Stimulated activated CD8-positive, alpha-beta memory T cell treated with anti-CD3 and anti-CD28 coated beads, Interleukin-4, amount 100 ng/mL, for 4 hours (primary cell): Measurements from ENCODE around the gene TGM5.
"Not testable (repeated sequence)": the region's sequence is repeated elsewhere in the genome, so short reads cannot be mapped to it uniquely, and the experiment has no call there.

Source experiments
- DNase-seq, 2 donors: peaks; one replicate each; pipeline ENCODE4 v3.0.0-alpha.2; 2020; ENCODE audit warnings: low read depth in 2 of 2, low spot score in 1 of 2

TGM5 gene

DNA sequence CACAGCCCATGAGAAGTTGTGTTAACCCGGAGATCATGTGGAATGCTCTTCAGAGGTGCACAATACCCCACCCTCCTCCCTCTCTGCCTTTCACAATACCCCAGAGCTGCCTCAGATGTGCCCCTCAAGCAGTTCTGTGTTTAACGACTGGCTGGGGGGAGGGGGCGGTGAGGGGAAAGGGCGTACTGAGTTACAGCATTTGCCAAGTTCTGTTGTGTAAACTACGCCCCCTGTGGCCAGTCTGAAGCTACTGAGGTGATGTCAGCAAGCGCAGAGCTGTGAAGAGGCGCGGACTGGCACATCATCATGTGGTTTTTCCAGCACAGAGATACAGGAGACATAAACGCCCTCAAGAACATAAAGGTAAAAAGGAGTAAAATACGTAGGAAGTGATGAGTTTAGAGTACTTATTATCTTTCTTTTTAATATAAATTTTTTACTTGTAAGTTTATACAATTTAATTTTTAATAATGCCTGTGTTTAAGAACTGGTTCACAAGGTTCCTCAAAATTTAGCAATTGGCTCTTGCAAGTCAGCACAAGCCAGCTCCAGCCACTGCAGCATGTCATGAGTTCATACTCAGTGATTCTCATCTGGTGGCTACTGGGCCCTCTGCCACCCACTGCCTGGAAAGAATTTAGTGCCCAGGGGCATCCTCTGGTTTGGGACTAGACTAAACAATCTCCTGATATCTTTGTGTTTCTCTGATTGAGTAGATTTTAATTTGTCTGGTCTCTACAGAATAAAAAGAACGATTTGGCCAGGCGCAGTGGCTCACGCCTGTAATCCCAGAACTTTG lies 47.6 kb downstream of the TGM5 start:
- no peak for DNase-seq

DNA sequence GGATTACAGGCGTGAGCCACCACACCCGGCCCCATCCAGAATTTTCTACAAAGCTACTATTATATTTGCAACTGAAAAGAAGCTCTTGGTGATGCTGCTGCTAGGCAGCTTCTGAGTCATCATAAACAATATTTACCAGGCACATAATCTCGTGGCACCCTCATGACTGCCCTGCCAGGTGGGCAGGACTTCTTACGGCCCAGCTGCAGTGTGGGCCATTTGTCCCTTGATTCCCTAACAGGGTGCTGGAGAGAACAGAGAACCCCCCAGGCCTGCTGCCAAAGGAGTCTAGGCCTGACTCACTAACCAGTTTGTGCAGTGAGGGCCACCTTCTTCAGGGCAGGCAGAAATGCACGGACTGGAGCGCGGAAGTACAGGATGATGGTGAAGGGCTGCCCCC lies 50.8 kb downstream of the TGM5 start:
- no peak for DNase-seq

GRCh38 chr15:43214592-43215295 lies 52.0 kb downstream of the TGM5 start:
- DNase-seq = no peak

- no peak for DNase-seq
Measured at GRCh38 chr15:43214169-43214568, 52.6 kb downstream of the TGM5 start.

- no peak for DNase-seq
Measured at GRCh38 chr15:43213466-43213865, 53.3 kb downstream of the TGM5 start.

- no peak for DNase-seq
Measured at GRCh38 chr15:43212951-43213350, 53.8 kb downstream of the TGM5 start.

DNA sequence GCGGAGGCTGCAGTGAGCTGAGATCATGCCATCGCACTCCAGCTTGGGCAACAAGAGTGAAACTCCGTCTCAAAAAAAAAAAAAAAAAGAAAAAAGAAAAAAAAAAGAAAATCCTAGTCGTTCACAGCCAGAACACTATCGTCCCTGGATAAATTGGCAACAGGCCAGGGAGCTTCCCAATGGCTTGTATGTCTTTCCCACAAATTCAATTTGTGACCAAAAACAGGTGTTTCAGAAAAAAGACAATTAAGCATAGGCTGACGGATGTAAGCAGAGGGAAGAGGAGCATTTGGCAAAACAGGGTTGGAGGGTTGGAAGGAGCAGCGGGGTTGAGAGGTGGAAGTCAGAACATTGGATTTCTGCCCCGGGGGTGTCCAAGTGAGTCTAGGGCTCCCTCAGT lies 54.4 kb downstream of the TGM5 start:
- DNase-seq = no peak

- no peak for DNase-seq
Measured at GRCh38 chr15:43211224-43211735, 55.4 kb downstream of the TGM5 start.

- DNase-seq = no peak
Measured at GRCh38 chr15:43210807-43211206, 55.9 kb downstream of the TGM5 start.

- DNase-seq = no peak
Measured at GRCh38 chr15:43210172-43210745, 56.5 kb downstream of the TGM5 start.

- DNase-seq = no peak
Measured at GRCh38 chr15:43209059-43209824, 57.5 kb downstream of the TGM5 start.

DNA sequence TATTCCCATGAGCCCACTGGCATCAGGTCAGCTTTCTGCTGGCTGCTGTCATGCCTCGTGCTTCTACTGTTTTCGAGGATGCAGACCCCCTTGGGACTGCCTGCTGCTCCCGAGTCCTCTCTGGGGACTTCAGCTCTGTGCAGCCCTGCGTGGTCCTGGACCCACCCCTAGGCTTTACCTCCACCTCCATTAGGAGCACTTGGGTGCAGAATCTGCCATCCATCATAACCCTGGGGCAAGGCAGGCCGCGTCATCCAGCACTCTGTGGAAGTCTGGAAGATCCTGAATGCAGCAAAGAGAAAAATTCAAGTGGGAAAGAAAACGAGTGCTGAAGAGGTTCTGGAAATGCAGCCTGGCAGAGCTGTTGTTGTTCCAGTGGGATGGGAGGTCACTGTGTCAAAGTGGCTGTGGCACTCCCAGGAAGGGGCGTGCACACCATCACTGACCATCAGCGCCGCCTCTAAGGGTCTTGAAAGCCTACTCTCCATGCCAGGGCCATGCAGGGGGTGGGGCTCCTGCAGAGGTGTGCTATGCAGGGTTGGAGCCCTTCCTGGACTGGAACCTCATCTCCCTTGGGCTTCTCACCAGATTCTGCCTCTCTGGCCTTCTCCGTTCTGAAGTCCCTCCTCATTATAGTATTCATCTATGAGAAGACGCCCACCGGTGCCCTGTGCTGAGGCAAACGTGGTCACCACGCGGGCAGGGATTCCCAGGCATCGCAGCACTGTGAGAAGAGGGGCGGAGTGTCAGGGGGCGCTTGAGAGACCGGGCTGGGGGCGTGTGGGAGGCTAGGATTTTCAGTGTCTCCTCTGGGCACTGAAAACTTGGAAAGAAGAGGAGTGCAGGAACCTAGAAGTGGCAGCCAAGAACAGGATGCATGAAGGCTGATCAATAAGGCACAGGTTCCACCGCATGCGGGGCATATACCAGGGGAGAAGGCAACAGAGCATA lies 58.4 kb downstream of the TGM5 start:
- DNase-seq = no peak

DNA sequence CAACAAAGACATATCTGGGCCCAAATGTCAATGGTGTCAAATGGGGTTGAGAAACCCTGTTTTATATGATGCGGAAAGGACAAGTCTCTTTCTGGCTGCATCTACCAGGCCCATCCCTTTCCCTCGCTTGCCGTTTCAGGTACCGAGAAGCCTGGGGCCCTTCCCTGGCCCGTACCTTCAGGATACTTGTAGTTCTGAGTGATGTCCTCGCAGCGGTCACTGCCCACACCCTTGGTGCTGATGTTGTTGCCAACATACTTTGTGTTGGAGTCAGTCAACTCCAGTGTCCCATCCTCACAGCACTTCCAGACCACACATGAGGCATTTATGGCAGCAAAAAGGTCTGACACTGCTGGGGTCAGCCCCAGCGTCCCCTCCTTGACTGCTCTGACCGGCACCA lies 59.7 kb downstream of the TGM5 start:
- DNase-seq = no peak

DNA sequence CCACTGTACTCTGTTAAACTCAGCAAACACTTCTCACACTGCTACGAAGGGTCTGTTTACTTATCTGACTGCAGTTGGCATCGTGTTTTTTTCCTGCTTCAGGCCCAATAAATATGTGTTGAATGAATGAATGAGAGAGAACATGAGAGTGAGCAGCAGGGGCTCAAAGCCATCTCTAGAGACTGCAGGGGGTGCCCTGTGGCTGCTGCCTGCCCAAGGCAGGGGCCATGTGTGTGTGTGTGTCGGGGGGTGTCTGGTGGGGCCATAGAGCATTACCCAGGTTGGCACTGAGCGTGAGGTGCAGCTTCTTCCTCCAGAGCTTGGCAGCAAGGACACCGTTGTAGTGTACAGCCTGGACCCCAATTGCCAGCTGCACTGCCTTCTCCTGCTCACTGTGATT lies 60.7 kb downstream of the TGM5 start:
- no peak for DNase-seq

GRCh38 chr15:43204016-43204901 lies 62.5 kb downstream of the TGM5 start:
- DNase-seq = no peak

DNA sequence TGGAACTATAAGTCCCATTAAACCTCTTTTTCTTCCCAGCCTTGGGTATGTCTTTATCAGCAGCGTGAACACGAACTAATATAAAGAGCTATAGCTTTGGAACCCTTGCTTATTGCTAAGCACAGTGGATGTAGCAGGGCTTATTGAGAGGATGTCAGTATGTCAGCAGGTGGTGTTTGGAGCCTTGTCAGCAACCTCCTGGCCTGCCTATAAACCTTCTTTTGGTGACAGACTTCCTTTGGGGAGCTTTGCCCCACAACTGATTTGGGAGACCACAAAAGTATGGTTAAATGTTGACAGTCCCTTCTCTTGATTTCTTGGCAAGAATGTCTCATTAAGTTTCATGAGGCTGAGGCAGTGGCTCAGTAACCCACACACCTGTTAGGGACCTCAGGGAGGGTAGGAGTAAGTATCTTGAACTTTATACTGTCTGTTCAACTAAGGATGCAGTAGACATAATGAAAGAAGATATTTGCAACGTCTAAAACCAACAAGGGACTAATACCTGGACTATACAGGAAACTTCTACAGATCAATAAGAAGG lies 66.7 kb downstream of the TGM5 start:
- no peak for DNase-seq

DNA sequence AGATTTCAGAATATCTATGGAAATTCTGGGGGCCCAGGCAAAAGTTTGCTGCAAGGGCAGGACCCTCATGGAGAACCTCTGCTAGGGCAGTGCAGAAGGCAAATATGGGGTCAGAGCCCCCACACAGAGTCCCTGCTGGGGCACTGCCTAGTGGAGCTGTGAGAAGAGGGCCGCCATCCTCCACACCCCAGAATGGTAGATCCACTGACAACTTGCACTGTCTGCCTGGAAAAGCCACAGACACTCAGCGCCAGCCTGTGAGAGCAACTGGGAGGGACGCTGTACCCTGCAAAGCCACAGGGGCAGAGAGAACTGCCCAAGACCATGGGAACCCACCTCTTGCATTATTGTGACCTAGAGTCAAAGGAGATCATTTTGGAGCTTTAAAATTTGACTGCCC lies 67.7 kb downstream of the TGM5 start:
- DNase-seq = no peak

DNA sequence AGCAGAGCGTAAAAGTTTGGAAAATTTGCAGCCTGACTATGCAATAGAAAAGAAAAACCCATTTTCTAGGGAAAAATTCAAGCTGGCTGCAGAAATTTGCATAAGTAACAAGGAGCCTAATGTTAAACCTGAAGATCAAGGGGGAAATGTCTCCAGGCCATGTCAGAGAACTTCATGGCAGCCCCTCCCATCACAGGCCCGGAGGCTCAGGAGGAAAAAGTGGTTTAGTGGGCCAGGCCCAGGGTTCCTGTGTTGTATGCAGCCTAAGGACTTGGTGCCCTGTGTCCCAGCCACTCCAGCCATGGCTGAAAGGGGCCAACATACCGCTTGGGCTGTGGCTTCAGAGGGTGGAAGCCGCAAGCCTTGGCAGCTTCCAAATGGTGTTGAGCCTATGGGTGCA lies 68.2 kb downstream of the TGM5 start:
- DNase-seq = not testable (repeated sequence)

- not testable (repeated sequence) for DNase-seq
Measured at GRCh38 chr15:43197773-43198172, 69.0 kb downstream of the TGM5 start.
